ENCODE results near the gene HMCES.
A peak's percentile ranks its signal among the peaks of the same experiment; 100 is the strongest.

Gene HMCES

GRCh38 chr3:129311054-129311902 lies 32.6 kb downstream of the HMCES start:
- DNase-seq (ENCODE audit: insufficient read length, low spot score) (no peak), FAIRE-seq (no peak)
- TF ChIP-seq POLR2A (IDR thresholded peaks at IDR 0.05; ENCODE audit: low read depth, low read length): no peak
- no peak for TF ChIP-seq TAF1 (IDR thresholded peaks at IDR 0.05; ENCODE audit: low read depth, low read length)
- TF ChIP-seq POU2F2 (IDR thresholded peaks at IDR 0.05; ENCODE audit: low read depth, low read length): no peak
- no peak for TF ChIP-seq PAX5 (IDR thresholded peaks at IDR 0.05; ENCODE audit: insufficient read depth, low read length, severe bottlenecking)
- no peak for TF ChIP-seq POLR2AphosphoS5 (IDR thresholded peaks at IDR 0.05; ENCODE audit: low read depth, low read length)
- TF ChIP-seq SPI1 (IDR thresholded peaks at IDR 0.05; ENCODE audit: low read depth, low read length): no peak

GRCh38 chr3:129312021-129312639 lies 33.5 kb downstream of the HMCES start:
- peak; percentile 16 for FAIRE-seq
- no peak for DNase-seq (ENCODE audit: insufficient read length, low spot score)

GRCh38 chr3:129312671-129313414 lies 34.2 kb downstream of the HMCES start:
- DNase-seq (ENCODE audit: insufficient read length, low spot score) (no peak), FAIRE-seq (no peak)
- no peak for TF ChIP-seq PAX5 (IDR thresholded peaks at IDR 0.05; ENCODE audit: insufficient read depth, low read length, severe bottlenecking)
- TF ChIP-seq POU2F2 (IDR thresholded peaks at IDR 0.05; ENCODE audit: low read depth, low read length): 0 out of 2 replicates have a peak, but pooled peaks have one; percentile 7
- TF ChIP-seq SPI1 (IDR thresholded peaks at IDR 0.05; ENCODE audit: low read depth, low read length): no peak
- no peak for TF ChIP-seq POLR2A (IDR thresholded peaks at IDR 0.05; ENCODE audit: low read depth, low read length)
- TF ChIP-seq POLR2AphosphoS5 (IDR thresholded peaks at IDR 0.05; ENCODE audit: low read depth, low read length): no peak
- TF ChIP-seq TAF1 (IDR thresholded peaks at IDR 0.05; ENCODE audit: low read depth, low read length): no peak

More at GRCh38 chr3:129312021-129312639, 33.5 kb downstream of the HMCES start:
- TF ChIP-seq POLR2A (IDR thresholded peaks at IDR 0.05; ENCODE audit: low read depth, low read length) (no peak), PAX5 (IDR thresholded peaks at IDR 0.05; ENCODE audit: insufficient read depth, low read length, severe bottlenecking) (no peak), POLR2AphosphoS5 (IDR thresholded peaks at IDR 0.05; ENCODE audit: low read depth, low read length) (no peak; the same call in 1 of the 2 replicates), SPI1 (IDR thresholded peaks at IDR 0.05; ENCODE audit: low read depth, low read length) (no peak), TAF1 (IDR thresholded peaks at IDR 0.05; ENCODE audit: low read depth, low read length) (no peak), POU2F2 (IDR thresholded peaks at IDR 0.05; ENCODE audit: low read depth, low read length) (no peak)

DNA sequence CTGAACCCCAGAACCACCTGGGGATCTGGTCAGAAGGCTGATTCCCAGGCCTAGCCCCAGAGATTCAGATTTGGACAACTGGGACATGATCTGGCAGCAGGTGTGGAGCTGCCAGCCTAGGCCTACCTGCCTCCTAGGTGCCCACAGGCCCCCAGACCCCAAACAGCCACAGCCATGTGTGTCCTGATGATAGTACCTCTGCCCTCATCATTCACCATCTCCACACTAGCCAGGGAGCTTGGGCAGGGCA lies 34.7 kb downstream of the HMCES start:
- FAIRE-seq: no peak
- no peak for TF ChIP-seq PAX5 (IDR thresholded peaks at IDR 0.05; ENCODE audit: insufficient read depth, low read length, severe bottlenecking)
- no peak for TF ChIP-seq POLR2A (IDR thresholded peaks at IDR 0.05; ENCODE audit: low read depth, low read length)
- no peak; the same call in 1 of the 2 replicates for TF ChIP-seq POLR2AphosphoS5 (IDR thresholded peaks at IDR 0.05; ENCODE audit: low read depth, low read length)
- no peak for TF ChIP-seq SPI1 (IDR thresholded peaks at IDR 0.05; ENCODE audit: low read depth, low read length)
- DNase-seq (ENCODE audit: insufficient read length, low spot score): no peak

- FAIRE-seq: peak; percentile 58
- DNase-seq (ENCODE audit: insufficient read length, low spot score): no peak
- peak; percentile 90 for TF ChIP-seq POLR2A (IDR thresholded peaks at IDR 0.05; ENCODE audit: low read depth, low read length)
- TF ChIP-seq PAX5 (IDR thresholded peaks at IDR 0.05; ENCODE audit: insufficient read depth, low read length, severe bottlenecking): no peak
- no peak for TF ChIP-seq SPI1 (IDR thresholded peaks at IDR 0.05; ENCODE audit: low read depth, low read length)
- TF ChIP-seq TAF1 (IDR thresholded peaks at IDR 0.05; ENCODE audit: low read depth, low read length): no peak
- TF ChIP-seq POU2F2 (IDR thresholded peaks at IDR 0.05; ENCODE audit: low read depth, low read length): peak; percentile 51; the same call in 1 of the 2 replicates
- TF ChIP-seq POLR2AphosphoS5 (IDR thresholded peaks at IDR 0.05; ENCODE audit: low read depth, low read length): peak; percentile 86
Measured at GRCh38 chr3:129313665-129314385, 35.2 kb downstream of the HMCES start.

DNA sequence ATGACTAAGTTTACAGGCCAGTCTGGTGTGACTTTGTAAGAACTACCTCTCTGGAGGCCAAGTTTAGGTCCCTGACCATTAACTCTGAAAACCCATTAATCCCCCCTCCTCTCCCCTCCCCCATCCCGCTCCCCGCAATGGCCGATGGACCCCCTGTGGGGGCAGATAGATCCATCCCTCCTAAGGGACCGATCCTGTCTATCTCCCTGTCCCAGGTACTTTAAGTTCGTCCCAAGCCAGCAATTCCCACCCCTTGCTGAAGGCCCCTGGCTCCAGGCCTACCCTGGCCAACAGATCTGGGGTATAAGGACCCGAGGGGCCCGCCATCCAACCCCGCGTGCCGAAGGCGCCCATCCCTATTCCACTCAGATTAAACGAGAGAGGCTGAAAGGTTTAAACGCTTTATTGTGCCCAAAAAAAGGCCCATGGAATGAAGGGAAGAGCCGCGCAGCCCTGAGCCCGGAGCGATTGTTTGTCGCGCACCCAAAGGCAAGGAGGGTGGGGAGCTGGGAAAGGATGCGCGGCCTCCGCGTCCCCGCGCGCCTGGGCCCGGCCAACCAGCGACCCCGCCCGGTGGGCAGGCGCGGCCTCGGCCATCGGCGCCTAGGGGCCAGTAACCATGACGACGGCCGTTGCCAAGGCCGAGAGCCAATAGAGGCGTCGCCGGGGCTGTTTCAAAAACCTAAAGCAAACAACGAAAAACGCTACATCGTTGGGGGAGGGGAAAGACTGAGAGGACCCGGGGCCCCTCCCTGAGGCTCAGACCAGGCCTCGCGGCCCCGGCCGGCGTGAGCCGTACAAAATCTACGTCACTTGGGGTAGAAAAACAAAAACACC lies 35.9 kb downstream of the HMCES start:
- FAIRE-seq (peak; percentile 55), DNase-seq (ENCODE audit: insufficient read length, low spot score) (peak; percentile 73)
- TF ChIP-seq POU2F2 (IDR thresholded peaks at IDR 0.05; ENCODE audit: low read depth, low read length) (0 out of 2 replicates have a peak, but pooled peaks have one; percentile 13), POLR2A (IDR thresholded peaks at IDR 0.05; ENCODE audit: low read depth, low read length) (no peak; the same call in 1 of the 2 replicates), POLR2AphosphoS5 (IDR thresholded peaks at IDR 0.05; ENCODE audit: low read depth, low read length) (no peak), TAF1 (IDR thresholded peaks at IDR 0.05; ENCODE audit: low read depth, low read length) (0 out of 2 replicates have a peak, but pooled peaks have one; percentile 6), PAX5 (IDR thresholded peaks at IDR 0.05; ENCODE audit: insufficient read depth, low read length, severe bottlenecking) (no peak), SPI1 (IDR thresholded peaks at IDR 0.05; ENCODE audit: low read depth, low read length) (no peak)

- TF ChIP-seq SPI1 (IDR thresholded peaks at IDR 0.05; ENCODE audit: low read depth, low read length) (no peak), POLR2AphosphoS5 (IDR thresholded peaks at IDR 0.05; ENCODE audit: low read depth, low read length) (no peak), PAX5 (IDR thresholded peaks at IDR 0.05; ENCODE audit: insufficient read depth, low read length, severe bottlenecking) (no peak), POU2F2 (IDR thresholded peaks at IDR 0.05; ENCODE audit: low read depth, low read length) (no peak), TAF1 (IDR thresholded peaks at IDR 0.05; ENCODE audit: low read depth, low read length) (no peak), POLR2A (IDR thresholded peaks at IDR 0.05; ENCODE audit: low read depth, low read length) (no peak; the same call in 1 of the 2 replicates)
- DNase-seq (ENCODE audit: insufficient read length, low spot score) (no peak), FAIRE-seq (peak; percentile 62)
Measured at GRCh38 chr3:129315223-129315997, 36.7 kb downstream of the HMCES start.
